SHP77 treated with DMSO at 0.1 percent for 48 hours (cell line): ENCODE data around the gene MYH9.

ENCODE experiments used
- DNase-seq: peaks from one replicate; lab custom pipeline; 2025; lab: John Stamatoyannopoulos, UW

MYH9 gene

GRCh38 chr22:36315325-36315724, 72.4 kb downstream of the MYH9 start:
- no peak for DNase-seq

- DNase-seq: peak; percentile 82
Observed at GRCh38 chr22:36311386-36312085, 76.2 kb downstream of the MYH9 start.

- no peak for DNase-seq
Observed at GRCh38 chr22:36308880-36309279, 78.9 kb downstream of the MYH9 start.

GRCh38 chr22:36306227-36306626, 81.5 kb downstream of the MYH9 start:
- DNase-seq: no peak

- no peak for DNase-seq
Observed at GRCh38 chr22:36305813-36306212, 82.0 kb downstream of the MYH9 start.

- no peak for DNase-seq
Observed at GRCh38 chr22:36304429-36304828, 83.3 kb downstream of the MYH9 start.

- no peak for DNase-seq
Observed at GRCh38 chr22:36303874-36304273, 83.9 kb downstream of the MYH9 start.

GRCh38 chr22:36303115-36303467, 84.7 kb downstream of the MYH9 start:
- DNase-seq: no peak

GRCh38 chr22:36302439-36303114, 85.2 kb downstream of the MYH9 start:
- DNase-seq: no peak

GRCh38 chr22:36301851-36302250, 85.9 kb downstream of the MYH9 start:
- no peak for DNase-seq

GRCh38 chr22:36301384-36301828, 86.4 kb downstream of the MYH9 start:
- peak; percentile 21 for DNase-seq

- DNase-seq: no peak
Observed at GRCh38 chr22:36300396-36301212, 87.2 kb downstream of the MYH9 start.

- DNase-seq: no peak
Observed at GRCh38 chr22:36299911-36300310, 87.9 kb downstream of the MYH9 start.

- no peak for DNase-seq
Observed at GRCh38 chr22:36299295-36299694, 88.5 kb downstream of the MYH9 start.

- DNase-seq: no peak
Observed at GRCh38 chr22:36298601-36299000, 89.2 kb downstream of the MYH9 start.

- no peak for DNase-seq
Observed at GRCh38 chr22:36298118-36298517, 89.6 kb downstream of the MYH9 start.

GRCh38 chr22:36297568-36297967, 90.2 kb downstream of the MYH9 start:
- DNase-seq: no peak

- DNase-seq: no peak
Observed at GRCh38 chr22:36296690-36297089, 91.1 kb downstream of the MYH9 start.

GRCh38 chr22:36295247-36295646, 92.5 kb downstream of the MYH9 start:
- DNase-seq: no peak

GRCh38 chr22:36294801-36295200, 93.0 kb downstream of the MYH9 start:
- DNase-seq: no peak

GRCh38 chr22:36294293-36294620, 93.5 kb downstream of the MYH9 start:
- no peak for DNase-seq

- no peak for DNase-seq
Observed at GRCh38 chr22:36293606-36294292, 94.0 kb downstream of the MYH9 start.
